Stimulated activated CD4-positive, alpha-beta T cell treated with anti-CD3 and anti-CD28 coated beads, TNF-alpha, amount 100 ng/mL, for 4 hours (primary cell): ENCODE measurements around the gene TCAIM.

Experiments used
- DNase-seq, 3 experiments: peaks; one replicate each; pipeline ENCODE4 v3.0.0-alpha.2; 2020; ENCODE audit warnings: low read depth in 3 of 3

Gene TCAIM, protein sequence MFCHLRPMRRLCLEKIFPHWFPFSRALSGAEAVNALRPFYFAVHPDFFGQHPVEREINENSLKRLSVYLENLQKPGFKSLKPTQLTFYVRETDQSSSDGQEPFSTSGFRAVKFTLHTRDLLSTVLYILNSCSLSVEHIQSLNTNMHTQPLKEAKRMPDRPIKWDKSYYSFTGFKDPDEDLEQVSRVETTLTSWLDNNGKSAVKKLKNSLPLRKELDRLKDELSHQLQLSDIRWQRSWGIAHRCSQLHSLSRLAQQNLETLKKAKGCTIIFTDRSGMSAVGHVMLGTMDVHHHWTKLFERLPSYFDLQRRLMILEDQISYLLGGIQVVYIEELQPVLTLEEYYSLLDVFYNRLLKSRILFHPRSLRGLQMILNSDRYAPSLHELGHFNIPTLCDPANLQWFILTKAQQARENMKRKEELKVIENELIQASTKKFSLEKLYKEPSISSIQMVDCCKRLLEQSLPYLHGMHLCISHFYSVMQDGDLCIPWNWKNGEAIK

DNA sequence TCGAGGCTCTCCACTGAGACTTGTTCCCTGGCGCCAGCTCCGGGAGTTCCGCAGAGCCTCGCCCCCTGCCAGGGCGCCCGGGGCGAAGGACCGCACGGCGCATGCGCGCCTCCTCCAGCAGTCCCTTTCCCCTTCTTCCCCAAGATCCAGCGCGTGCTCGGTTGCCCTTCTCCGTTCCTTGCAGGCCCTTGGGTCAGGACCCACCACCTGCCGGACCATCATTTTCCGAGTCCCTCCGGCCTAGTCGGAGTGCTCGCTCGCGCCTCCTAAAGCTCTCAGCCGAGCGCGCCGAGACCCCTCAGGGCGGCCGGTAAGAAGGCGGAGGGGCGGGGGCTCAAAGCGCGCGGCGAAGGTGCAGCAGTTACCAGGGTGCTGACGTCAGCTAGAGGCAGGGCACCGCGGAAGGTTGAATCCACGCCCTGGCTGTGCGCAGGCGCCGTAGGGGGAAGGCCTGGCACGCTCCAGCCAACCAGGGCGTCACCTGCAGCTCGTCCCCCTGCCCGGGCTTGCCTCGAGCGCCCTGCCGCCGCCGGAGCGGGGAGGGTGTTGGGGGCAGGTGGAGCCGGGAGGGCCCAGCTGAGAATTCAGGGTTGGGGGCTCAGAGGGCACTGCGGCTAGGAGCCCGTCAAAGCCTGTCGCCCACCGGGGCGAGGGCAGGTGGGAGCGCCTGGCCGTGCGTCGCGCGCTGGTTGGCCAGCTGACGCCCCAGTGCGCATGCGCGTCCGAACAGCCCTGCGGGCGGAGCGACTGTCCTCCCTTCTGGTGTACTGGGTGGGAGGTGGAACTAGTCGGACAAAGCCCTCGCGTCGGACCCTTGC is at the start of gene TCAIM:
TCAIM (plus strand) TSS at position 757 of the 818 bp plus-strand sequence. CDS start 16,017 bp downstream, outside the sequence.
- DNase-seq, result peak; percentile 98 to 99 (median 98)

DNA sequence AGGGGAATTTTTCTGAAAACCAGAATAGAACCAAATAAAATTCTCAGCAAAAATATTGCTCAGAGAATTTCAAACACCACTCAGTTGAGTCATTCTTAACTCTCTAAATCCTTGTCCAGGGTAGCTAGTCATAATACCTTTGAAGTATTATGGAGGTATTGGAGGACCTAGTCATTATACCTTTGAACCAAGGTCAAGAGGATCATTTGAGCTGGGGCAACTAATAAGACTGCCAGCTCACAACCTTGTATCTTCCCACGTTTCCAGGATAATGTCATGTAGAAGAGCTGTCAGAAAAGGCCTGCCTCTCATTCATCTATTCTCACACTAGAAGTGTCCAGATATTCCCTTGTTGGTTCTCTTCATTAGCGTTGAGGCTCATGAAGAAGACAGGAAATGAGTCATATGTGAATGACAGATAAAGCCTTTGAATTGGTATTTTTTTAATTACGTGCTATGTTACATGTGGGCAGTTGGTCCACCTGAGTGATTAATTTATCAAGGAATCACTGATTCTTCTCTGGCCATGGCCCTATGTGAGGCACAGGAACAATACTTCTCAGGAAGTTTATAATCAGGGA is 48.6 kb upstream of the TCAIM start:
- no peak for DNase-seq

DNA sequence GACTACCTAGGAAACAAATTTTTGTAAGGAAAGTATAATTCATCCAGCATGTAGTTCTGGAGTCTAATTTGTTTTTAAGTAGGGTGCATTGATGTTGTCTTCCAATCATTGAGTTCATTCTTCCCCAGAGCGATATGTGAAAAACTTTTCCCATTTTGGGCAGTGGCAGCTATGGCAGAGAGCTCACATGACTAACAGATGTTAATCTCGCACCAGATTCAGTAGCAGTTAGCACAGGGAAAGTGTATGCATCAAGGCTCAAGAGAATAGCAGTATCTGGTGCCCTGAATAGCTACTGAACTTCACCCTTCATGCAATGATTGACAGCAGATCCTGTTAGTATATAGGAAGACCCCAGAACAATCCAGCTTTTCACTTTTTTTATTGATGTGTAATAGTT is 46.3 kb upstream of the TCAIM start:
- no peak for DNase-seq

- DNase-seq, result no peak
These were observed 45.6 kb upstream of the TCAIM start for GRCh38 chr3:44292947-44293346.

DNA sequence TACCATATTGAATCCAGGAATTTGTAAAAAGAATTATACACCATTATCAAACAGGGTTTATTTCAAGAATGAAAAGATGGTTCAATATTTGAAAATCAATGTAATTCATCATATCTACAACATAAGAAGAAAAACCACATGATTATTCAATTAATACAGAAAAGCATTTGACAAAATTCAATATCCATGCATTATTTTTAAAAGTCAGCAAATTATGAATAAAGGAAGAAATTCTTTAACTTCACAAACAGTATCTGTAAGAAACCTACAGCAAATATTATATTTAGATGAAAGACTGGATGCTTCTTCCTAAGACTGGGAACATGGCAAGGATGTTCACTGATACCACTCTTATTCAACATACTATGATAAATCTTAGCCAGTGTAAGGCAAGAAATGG is 41.3 kb upstream of the TCAIM start:
- no peak for DNase-seq

- DNase-seq, result no peak
These were observed 36.8 kb upstream of the TCAIM start for GRCh38 chr3:44301746-44302145.

DNA sequence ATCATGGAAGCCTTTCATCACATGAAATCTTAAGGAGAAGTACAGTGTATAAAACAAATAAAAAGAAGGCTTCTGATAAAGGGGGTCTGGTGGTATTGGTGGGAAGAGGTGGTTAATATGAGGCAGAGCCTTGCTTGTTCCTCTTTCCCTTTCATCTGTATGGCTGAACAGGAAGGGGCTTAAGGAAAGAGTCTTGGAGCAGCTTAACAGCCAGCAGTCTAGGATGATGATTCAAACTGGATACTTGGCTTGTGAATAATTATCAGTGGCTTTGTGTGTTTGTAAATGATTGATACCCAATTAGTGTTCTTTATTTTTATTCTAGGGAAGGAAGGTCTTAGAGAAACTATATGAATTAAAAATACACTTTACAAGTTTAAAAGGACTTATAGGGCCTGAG is 29.1 kb upstream of the TCAIM start:
- DNase-seq, result no peak

GRCh38 chr3:44318891-44319311 is 19.7 kb upstream of the TCAIM start:
- no peak for DNase-seq

DNA sequence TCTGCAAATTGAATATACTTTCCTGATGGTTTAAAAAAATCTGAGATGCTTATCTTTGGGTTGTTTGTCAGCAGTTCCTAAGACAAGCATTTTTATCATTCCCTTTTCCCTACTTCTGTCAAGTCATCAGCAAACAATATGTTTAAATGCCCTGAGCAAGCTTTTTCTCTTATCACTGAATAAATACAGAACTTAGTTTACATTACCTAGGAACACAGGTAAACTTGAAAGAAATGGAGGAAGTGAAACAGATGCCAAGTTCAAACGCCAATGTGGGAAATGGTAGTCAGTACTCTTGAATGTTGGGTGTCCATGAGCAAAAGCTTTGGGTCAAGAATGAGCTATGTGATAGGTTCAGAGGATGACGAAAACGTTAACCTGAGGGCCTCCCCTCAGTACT is 17.2 kb upstream of the TCAIM start:
- DNase-seq, result no peak

GRCh38 chr3:44323341-44323955 is 15.1 kb upstream of the TCAIM start:
- peak in 2 of 3 experiments; percentile 10 to 25 for DNase-seq

DNA sequence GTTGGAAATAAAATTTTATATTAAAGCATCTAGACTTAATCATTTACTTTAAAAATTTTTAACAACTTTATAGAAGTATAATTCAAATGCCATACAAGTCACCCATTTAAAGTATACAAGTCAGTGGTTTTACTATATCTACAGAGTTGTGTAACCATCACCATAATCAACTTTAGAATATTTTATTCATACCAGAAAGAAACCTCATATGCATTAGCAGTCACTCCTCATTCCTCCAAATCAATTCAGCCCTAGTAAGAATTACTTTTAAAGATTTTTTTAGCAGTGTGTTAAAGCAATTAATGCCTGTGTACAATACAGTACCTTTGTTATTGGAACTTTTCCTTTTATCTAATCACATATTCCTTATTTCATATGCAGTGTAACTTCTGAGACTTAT is 14.0 kb upstream of the TCAIM start:
- DNase-seq, result no peak

DNA sequence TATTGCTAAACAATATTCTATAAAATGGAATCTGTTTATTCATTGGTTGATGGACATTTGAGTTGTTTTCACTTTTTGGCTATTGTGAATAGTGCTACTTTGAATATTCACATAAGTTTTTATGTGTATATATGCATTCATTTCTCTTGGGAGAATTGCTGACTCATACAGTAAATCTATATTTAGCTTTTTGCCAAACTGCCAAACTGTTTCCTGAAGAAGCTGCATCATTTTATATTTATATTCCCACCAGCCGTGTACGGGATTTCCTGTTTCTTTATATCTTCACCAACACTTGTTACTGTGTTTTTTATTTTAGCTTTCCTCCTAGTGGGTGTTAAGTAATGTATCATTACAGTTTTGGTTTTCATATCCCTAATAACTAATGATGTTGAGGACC is 12.5 kb upstream of the TCAIM start:
- no peak for DNase-seq

DNA sequence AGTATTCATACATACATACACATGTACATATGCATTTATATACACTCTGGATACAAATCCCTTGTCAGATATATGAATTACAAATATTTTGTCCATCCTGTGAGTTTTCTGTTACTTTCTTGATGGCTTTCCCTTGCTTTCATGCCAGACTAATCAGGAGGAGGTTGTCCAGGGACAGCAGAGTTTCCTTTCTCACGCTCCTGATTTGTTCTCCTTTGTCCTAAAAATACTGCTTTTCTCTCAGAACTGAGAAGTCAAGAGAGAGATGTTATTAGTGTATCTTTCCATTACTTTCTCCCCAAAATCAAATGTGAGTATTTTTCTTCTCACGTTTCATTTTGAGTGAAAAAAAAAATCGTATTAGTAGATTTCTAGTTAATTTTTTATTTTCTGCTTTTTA is 12.1 kb upstream of the TCAIM start:
- DNase-seq, result no peak

DNA sequence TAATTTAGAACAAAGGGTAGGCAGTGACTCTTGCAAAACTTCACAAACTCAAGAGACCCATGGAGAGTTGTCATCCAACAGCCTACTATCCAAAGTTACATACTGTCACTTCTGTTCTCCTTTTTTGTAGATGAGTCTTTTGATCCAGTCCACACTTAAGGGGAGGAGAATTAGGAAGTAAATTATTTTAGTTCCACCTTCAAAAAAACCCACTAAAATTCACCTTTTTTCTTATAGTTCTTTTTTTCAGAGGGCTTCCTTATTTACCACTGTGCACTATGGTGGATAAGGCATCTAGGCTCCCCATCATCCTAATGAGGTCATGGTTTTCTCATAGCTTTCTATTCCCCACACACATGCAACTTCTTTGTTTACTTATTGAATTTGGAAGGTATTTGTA is 8.6 kb upstream of the TCAIM start:
- DNase-seq, result no peak

- DNase-seq, result no peak
These were observed 8.1 kb upstream of the TCAIM start for GRCh38 chr3:44330444-44330843.

DNA sequence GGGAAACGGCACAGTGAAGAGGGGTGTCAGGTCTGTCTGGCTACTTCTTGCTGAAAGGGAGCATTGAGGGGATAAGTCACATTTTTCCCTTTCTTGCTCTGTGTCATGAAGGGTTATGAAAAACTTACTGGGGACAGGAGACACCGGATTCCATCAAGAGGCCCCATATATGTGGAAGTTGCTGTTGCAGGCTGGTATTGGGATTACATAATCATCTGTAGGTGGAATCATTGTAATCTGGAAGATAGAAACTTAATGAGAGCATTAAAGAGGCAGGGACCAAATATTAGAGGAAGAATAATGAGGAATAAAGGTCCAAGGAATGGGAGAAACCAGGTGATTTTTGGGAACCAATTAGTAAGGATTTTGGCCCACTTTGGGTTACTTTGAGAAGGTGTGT is 4.2 kb upstream of the TCAIM start:
- no peak for DNase-seq

- DNase-seq, result no peak
These were observed 1.2 kb upstream of the TCAIM start for GRCh38 chr3:44337248-44337785.

DNA sequence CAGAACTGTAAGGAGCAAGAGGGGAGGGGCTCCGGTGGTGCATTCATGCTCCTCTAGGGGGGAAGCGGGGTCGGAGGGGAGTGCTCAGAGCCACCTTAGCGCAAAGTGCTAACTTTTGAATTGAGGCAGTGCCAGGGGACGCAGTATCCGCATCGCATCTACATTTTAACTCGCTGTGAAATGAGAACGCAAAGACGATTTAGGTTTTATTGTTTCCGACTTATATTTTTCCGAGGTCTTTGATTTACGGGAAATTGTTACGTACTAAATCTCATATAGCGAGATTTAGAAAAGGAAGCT is 212 bp downstream of the TCAIM start:
- no peak for DNase-seq

GRCh38 chr3:44339181-44340057 is 853 bp downstream of the TCAIM start:
- no peak for DNase-seq

- DNase-seq, result no peak
These were observed 1.5 kb downstream of the TCAIM start for GRCh38 chr3:44340058-44340395.

DNA sequence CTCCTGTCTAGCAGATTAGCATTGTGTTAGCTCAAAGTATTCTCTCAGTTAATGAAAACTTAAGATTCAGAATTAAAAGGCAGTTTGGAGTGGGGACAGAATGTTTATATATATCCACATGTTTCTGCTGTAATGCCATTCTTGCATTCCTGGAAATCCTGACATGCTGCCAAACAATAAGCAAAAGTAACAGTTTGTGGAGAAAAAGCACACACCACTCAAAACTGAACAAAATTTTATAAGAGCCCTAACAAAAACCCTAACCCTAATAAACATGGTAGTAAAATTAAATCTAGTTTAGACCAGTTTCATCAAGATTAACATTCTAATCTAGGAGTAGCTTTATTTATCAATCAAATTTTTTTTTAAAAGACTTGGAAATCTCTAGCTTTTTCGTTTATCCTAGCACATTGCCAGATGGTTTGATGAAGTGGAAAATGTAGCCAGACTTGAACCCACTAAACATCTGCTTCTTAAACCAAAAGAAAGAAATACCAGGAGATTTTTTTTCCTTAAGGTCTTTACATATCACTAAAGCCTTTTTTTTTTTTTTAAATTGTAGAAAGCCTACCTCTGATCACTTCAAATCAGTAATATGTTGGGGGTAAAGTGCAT is 3.7 kb downstream of the TCAIM start:
- DNase-seq, result no peak
